GM12891 (cell line): ENCODE results near the gene SDHB.

Experiments used
- DNase-seq: peaks from one replicate; pipeline ENCODE4 v3.0.0; 2011; ENCODE audit warnings: low spot score; ENCODE audit not compliant: insufficient read length
- FAIRE-seq: peaks from 2 replicates; lab custom pipeline; 2011; peaks lifted over from hg19 to GRCh38; lab: Jason Lieb, UNC
- PAX5 ChIP-seq: IDR thresholded peaks from 2 replicates; pipeline ENCODE4 v1.6.1; 2011; ENCODE audit warnings: low read length, moderate library complexity, mild to moderate bottlenecking; ENCODE audit not compliant: insufficient read depth, severe bottlenecking
- POLR2A ChIP-seq: IDR thresholded peaks from 2 replicates; pipeline ENCODE4 v1.6.1; 2011; ENCODE audit warnings: low read depth, low read length, control low read depth
- POLR2AphosphoS5 ChIP-seq: IDR thresholded peaks from 2 replicates; pipeline ENCODE4 v1.6.1; 2011; ENCODE audit warnings: low read depth, low read length, control low read depth
- POU2F2 ChIP-seq: IDR thresholded peaks from 2 replicates; pipeline ENCODE4 v1.6.1; 2011; ENCODE audit warnings: low read depth, mild to moderate bottlenecking, control low read depth, low read length, moderate library complexity
- SPI1 ChIP-seq: IDR thresholded peaks from 2 replicates; pipeline ENCODE4 v1.6.1; 2011; ENCODE audit warnings: low read depth, low read length, control low read depth
- TAF1 ChIP-seq: IDR thresholded peaks from 2 replicates; pipeline ENCODE4 v1.6.1; 2011; ENCODE audit warnings: low read depth, low read length, control low read depth

Gene SDHB

GRCh38 chr1:17078991-17079868 lies 25.4 kb upstream of the SDHB start:
- TF ChIP-seq SPI1 (no peak), TAF1 (no peak), POU2F2 (no peak), POLR2A (no peak)
- no peak for FAIRE-seq
- DNase-seq: no peak

- DNase-seq: peak; percentile 44
- TF ChIP-seq POLR2A: no peak
- no peak for TF ChIP-seq PAX5
- TF ChIP-seq POLR2AphosphoS5: no peak
- TF ChIP-seq POU2F2: no peak
- no peak for TF ChIP-seq TAF1
- no peak for TF ChIP-seq SPI1
- FAIRE-seq: peak; percentile 50
Measured at GRCh38 chr1:17075470-17076255, 21.8 kb upstream of the SDHB start.

GRCh38 chr1:17071794-17072193 lies 18.0 kb upstream of the SDHB start:
- DNase-seq (no peak), FAIRE-seq (no peak)
- no peak for TF ChIP-seq POLR2AphosphoS5
- no peak for TF ChIP-seq POLR2A
- no peak for TF ChIP-seq SPI1
- no peak for TF ChIP-seq POU2F2

GRCh38 chr1:17070163-17070525 lies 16.3 kb upstream of the SDHB start:
- FAIRE-seq: no peak
- no peak for DNase-seq
- TF ChIP-seq TAF1: no peak
- TF ChIP-seq POLR2A: no peak
- no peak for TF ChIP-seq POU2F2
- no peak for TF ChIP-seq SPI1
- TF ChIP-seq POLR2AphosphoS5: no peak
- TF ChIP-seq PAX5: no peak

- no peak for TF ChIP-seq POU2F2
- no peak for TF ChIP-seq POLR2A
- TF ChIP-seq POLR2AphosphoS5: no peak
- TF ChIP-seq SPI1: no peak
- FAIRE-seq (peak; percentile 5), DNase-seq (no peak)
Measured at GRCh38 chr1:17069452-17070162, 15.8 kb upstream of the SDHB start.

- FAIRE-seq (no peak), DNase-seq (no peak)
- no peak for TF ChIP-seq POLR2AphosphoS5
Measured at GRCh38 chr1:17068789-17069188, 15.0 kb upstream of the SDHB start.

GRCh38 chr1:17067465-17068240 lies 13.8 kb upstream of the SDHB start:
- DNase-seq (no peak), FAIRE-seq (no peak)
- TF ChIP-seq PAX5 (no peak), POLR2AphosphoS5 (no peak), TAF1 (no peak), POLR2A (no peak), SPI1 (no peak), POU2F2 (no peak)

GRCh38 chr1:17067069-17067426 lies 13.2 kb upstream of the SDHB start:
- no peak for DNase-seq
- TF ChIP-seq SPI1: no peak
- no peak for TF ChIP-seq PAX5
- TF ChIP-seq POLR2AphosphoS5: no peak
- no peak for TF ChIP-seq POU2F2
- TF ChIP-seq TAF1: no peak
- TF ChIP-seq POLR2A: no peak
- no peak for FAIRE-seq

- FAIRE-seq: no peak
- TF ChIP-seq POU2F2 (no peak), TAF1 (no peak)
- no peak for DNase-seq
Measured at GRCh38 chr1:17066361-17067068, 12.7 kb upstream of the SDHB start.
